Stimulated activated CD8-positive, alpha-beta memory T cell treated with anti-CD3 and anti-CD28 coated beads, Interleukin-7, amount 100 ng/mL, for 24 hours (primary cell): Measurements from ENCODE around the gene TGFA.

Source experiments
- DNase-seq: peaks from one replicate; pipeline ENCODE4 v3.0.0-alpha.2; 2020; ENCODE audit warnings: low read depth

TGFA gene

DNA sequence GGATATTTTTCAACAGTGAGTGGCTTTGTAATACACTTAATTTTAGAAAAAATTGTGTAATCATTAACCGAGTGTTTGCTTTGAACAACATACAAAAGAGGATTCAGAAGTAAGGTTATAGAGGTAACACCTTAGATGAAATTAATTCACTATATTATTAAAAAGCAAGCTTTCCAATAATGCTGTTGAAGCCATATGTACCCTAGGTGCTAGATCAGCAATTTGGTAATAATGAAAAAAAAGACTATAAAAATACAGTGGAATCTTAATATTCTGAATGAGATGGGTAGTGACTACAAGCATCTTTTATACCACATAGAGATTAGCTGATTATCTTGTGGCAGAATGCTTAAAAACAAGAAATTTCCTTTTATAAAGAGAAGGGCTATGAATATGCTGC is 136.6 kb downstream of the TGFA start:
- DNase-seq: no peak

DNA sequence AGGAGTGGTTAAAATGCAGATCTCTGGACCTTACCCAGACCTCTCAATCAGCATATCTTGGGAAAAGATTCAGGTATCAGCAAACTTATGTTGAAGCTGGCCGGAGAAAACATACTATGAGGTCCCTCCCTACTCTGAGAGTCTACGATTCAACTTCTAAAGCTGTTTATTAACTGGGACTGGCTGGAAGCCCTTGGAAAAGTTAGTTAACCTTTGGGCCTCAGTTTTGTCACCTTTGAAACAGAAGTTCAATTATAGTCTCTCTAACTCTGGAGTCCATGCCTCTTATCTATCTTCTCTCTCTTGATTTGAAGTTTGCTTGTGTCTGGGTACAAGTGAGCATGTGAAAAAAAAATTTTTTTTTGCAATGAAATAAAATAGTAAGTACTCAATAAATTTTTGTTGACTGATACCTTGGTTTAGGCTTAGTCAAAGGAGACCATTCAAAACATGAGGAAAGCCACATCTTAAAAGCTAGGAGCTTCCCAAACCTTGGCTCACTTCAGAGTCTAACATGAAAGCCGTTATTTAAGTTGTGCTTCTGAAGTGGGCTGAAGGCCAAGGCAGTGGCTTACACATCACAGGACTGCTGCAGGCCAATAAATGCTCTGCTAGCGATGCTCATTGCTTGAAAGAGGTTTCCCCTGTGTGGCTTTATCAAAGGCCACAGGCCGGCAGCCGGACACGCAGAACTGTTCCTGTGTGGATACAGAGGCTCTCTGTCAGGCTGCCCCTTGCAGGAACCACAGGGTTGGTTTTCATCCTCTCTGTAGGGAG is 141.1 kb downstream of the TGFA start:
- no peak for DNase-seq

DNA sequence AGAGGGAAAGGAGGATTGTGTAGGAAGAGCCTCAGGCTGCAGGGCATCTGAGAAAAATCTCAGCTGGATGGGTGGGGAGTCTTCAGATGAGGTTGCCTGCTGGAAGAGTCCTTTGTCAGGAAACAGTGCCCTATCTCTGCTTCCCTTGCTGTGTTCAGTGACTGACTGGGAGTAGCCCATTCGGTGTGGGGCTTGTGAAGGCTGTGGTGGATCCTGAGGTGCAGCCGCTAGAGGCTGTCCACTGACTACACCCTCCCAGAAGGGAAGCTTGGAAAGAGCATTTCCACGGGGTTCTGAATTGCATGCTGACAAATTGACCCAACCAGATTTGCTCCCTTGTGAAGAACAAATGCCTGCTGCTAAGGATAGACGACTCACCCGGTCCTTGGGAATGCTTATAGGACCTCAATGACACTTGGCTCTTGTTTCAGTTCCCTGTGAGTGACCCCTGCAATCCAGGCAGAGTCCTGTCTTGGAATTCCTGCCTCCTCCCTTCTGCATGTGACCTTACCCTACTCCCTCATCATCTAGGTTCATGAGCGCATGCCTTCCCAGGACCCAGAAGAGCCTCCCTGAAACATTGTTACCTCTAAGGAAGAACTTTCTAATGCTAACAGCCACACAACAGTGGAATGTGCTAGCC is 142.0 kb downstream of the TGFA start:
- no peak for DNase-seq

DNA sequence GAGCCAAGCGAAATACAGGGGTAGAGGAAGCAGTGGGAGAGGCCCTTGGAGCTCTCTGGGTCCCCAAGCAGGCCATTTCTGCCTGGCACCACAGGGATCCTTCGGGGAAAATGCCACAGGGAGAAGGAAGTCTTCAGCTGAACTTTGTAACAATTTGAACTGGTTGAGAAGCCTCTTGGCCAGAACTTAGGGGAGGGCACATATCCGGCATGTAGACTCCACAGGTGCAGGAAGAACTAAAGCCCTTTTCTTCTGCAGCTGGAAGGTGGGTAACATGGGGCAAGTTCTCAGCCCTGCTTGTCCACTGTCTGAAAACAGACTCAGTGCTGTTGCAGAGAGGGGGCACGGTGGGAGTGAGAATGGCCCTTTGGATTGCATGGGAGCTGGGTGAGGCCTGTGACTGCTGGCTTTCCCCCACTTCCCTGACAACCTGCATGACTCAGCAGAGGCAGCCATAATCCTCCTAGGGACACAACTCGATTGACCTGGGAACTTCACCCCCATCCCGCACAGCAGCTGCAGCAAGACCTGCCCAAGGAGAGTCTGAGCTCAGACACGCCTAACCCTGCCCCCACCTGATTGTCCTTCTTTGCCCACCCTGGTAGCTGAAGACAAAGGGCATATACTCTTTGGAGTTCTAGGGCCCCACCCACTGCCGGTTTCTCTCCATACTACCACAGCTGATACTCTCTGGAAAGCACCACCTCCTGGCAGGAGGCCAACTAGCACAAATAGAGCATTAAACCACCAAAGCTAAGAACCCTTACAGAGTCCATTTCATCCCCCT is 150.2 kb downstream of the TGFA start:
- DNase-seq: no peak

DNA sequence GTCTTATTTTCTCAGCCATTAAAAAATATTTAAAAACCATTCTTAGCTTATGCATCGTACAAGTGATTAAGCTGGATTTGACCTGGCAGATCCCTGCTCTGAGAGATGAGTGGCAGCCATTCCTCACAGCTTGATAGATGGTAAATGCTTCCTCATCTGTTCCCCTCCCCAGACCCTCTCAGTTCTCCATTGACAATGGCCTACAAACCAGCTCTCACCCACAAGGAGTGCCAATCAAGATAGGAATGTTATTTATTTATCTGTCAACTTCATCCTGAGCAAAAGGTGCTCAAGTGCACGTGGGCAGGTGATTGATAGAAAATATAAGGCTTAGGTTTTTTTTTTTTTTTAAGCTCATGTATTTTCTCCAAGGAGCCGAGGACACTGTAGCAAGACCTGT is 153.1 kb downstream of the TGFA start:
- no peak for DNase-seq

DNA sequence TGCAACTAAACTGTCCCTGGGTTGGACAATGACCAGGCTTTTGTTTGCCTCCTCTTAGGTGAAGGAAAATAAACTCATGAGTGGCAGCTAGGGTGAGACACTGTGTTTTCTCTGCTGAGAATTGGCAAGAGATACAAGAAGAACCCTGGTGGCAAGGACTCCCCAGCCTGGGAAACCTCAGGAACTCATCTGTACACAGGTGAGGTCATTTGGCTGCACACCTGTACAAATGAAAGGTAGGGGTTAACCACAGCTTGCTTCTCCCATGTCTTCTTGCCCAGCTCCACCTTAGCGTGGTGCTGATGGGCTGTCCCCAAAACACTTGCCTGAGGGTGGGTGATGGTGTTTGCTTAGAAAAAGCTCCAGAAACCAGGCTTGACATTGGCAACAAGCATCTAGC is 154.6 kb downstream of the TGFA start:
- DNase-seq: no peak
